ENCODE results near the gene SH3YL1.

GRCh38 chr2:290090-290722 is 26.4 kb upstream of the SH3YL1 start:
- TF ChIP-seq POLR2A (IDR thresholded peaks at IDR 0.05; ENCODE audit: low read depth, low read length) (no peak), CEBPB (IDR thresholded peaks at IDR 0.05; ENCODE audit: low read depth, low read length) (no peak), SMC3 (IDR thresholded peaks at IDR 0.05; ENCODE audit: low read depth, low read length) (peak; percentile 71), CTCF (conservative IDR thresholded peaks at IDR 0.05; ENCODE audit: low read depth, low read length) (peak; percentile 91), RFX5 (IDR thresholded peaks at IDR 0.05; ENCODE audit: low read depth, low read length) (no peak), RAD21 (IDR thresholded peaks at IDR 0.05; ENCODE audit: low read length) (peak; percentile 89), MAFK (IDR thresholded peaks at IDR 0.05; ENCODE audit: low read depth, low read length) (no peak), FOS (IDR thresholded peaks at IDR 0.05; ENCODE audit: low read depth, low read length) (no peak), ELK1 (IDR thresholded peaks at IDR 0.05; ENCODE audit: borderline replicate concordance, low read depth, low read length) (no peak), RCOR1 (IDR thresholded peaks at IDR 0.05; ENCODE audit: insufficient replicate concordance, low read length) (no peak), USF2 (IDR thresholded peaks at IDR 0.05; ENCODE audit: low read depth, low read length) (no peak), BHLHE40 (IDR thresholded peaks at IDR 0.05; ENCODE audit: low read depth, low read length) (no peak)

All from IMR-90 (cell line).